Measurements from ENCODE around the gene CCDC51.
"Not testable (repeated sequence)": the region's sequence is repeated elsewhere in the genome, so short reads cannot be mapped to it uniquely, and the experiment has no call there.

Gene CCDC51

GRCh38 chr3:48439820-48440589, at the start of gene CCDC51, which contains the start of gene TMA7:
Gene CCDC51, minus strand, starts transcription at chr3:48440119. Its CDS starts 4,991 bp downstream, at chr3:48435128.
Gene TMA7, plus strand, starts transcription at chr3:48440257. Its CDS starts 40 bp downstream, at chr3:48440297.
- peak; percentile 90 to 93 for DNase-seq

GRCh38 chr3:48486952-48487351, 47.0 kb upstream of the CCDC51 start:
- DNase-seq: no peak

DNA sequence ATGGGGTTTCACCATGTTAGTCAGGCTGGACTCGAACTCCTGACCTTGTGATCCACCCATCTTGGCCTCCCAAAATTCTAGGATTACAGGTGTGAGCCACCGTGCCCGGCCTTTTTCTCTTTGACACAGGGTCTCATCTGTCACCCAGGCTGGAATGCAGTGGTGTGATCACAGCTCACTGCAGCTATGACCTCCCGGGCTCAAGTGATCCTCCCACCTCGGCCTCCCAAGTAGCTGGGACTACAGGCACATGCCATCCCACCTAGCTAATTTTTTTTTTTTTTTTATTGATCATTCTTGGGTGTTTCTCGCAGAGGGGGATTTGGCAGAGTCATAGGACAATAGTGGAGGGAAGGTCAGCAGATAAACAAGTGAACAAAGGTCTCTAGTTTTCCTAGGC, 42.9 kb upstream of the CCDC51 start:
- not testable (repeated sequence) for DNase-seq

GRCh38 chr3:48480891-48481290, 41.0 kb upstream of the CCDC51 start:
- not testable (repeated sequence) for DNase-seq

DNA sequence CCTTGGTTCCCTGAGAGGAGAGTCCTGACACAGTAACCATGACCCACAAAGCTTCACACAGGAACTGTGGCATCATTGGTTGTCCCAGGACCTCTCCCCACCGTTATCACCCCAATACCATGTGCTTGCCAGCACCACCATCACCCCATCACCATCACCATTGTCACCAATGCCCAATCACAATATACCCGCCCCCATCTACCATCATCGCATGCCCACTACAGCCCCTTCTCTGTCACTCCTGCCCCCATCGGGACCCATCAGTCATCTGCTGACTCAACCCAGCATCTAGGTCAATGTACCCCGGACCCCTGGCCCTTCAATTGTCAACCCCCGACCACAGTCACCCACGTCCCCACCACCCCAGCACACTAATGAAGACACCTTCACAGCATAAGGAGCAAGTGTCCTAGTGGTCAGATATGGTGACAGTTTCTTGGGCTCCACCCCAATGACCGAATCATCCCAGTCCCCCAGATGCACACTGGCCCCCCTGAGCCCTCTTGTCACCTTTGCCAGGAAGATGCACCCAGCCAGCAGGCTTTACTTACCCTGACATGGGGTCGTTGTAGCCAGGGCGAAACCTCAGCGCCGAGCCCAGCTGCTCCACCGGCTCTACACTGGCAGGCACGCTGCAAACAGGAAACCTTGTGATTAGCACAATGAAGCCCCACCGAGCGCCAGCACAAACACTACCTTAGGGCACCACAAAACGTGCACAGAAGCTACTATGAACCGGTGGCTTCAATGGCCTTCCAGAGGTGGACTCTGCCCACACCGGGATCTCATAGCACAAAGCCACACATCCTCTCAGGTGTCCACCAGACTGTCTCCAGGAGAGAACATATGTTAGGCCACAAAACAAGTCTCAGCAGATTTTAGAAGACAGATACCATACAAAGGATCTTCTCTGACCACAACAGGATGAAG, 39.0 kb upstream of the CCDC51 start:
- no peak for DNase-seq

GRCh38 chr3:48477959-48478520, 38.1 kb upstream of the CCDC51 start:
- DNase-seq: no peak

GRCh38 chr3:48476426-48477053, 36.6 kb upstream of the CCDC51 start:
- no peak for DNase-seq

GRCh38 chr3:48475188-48475587, 35.3 kb upstream of the CCDC51 start:
- DNase-seq: no peak

DNA sequence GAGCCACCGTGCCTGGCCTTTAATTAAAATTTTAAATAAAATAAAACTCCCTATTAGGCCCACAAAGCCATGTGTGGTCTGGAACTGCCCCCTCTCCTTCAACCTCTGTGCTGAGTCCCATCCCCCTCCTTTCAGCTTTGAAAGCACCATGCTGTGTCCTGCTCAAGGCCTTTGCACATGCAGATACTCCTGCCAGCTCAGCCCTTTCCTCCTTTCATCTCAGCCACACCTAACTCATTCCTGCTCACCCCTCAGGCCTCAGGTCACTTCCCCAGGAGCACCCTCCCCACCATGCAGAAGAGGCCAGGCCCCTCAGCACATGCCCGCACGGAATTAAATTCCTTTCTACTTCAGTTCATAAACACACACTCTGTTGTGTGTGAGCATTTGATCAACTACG, 34.7 kb upstream of the CCDC51 start:
- DNase-seq: no peak

DNA sequence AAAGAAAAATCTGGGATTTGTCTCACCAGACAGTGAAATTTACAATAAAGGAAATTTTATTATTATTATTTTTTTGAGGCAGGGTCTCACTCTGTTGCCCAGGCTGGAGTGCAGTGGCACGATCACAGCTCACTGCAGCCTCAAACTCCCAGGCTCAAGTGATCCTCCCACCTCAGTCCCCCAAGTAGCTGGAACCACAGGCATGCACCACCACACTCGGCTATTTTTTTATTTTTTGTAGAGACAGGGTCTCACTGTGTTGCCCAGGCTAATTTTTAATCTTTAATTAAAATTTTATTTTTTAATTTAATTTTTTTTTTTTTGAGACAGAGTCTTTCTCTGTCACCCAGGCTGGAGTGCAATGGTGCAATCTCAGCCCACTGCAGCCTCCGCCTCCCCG, 34.1 kb upstream of the CCDC51 start:
- not testable (repeated sequence) for DNase-seq

- DNase-seq: no peak
These were observed 33.7 kb upstream of the CCDC51 start for GRCh38 chr3:48473617-48473952.

GRCh38 chr3:48472923-48473616, 33.2 kb upstream of the CCDC51 start:
- peak; percentile 16 to 46 for DNase-seq

GRCh38 chr3:48472673-48472922, 32.7 kb upstream of the CCDC51 start:
- DNase-seq: no peak

- no peak for DNase-seq
These were observed 30.4 kb upstream of the CCDC51 start for GRCh38 chr3:48470286-48470685.

DNA sequence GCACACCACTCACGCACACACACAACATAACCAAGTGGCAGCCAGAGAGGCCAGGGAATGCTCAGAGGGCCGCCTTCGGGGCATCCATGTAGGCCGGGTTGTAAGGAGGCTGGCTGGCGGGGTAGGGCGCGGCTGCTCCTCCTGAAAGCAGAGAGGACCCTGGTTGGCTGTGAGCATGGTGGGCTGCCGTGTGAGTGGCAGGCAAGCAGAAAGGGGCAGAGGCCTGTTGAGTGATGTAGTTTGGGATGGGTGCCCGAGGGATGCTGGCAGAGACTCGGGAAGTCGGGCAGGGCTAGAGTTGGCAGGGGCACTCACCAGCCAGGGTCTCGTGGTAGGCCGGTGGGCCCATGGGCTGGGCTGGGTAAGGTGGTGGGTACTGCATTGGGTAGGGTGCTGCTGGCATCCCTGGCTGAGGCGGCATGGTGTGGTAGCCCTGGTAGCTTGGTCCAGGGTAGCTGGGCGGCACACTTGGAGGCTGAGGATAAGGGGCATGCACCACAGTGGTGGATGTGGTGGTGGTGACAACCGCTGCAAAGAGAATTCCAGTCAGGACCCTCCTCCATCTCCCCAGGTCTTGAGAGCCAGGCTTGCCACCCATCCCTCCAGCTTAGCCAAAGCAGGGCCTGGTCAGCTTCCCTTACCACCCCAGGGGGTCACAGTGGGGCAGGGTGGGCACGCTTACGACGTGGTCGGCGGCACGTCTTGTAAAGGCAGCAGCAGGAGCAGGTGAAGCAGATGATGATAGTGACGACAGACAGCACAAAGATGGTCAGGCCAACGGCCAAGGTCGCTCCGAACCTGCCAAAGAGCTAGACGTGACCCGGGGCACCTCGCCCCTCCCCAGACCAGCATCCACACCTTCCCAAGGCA, 29.4 kb upstream of the CCDC51 start:
- no peak for DNase-seq

GRCh38 chr3:48468329-48468731, 28.4 kb upstream of the CCDC51 start:
- DNase-seq: no peak

GRCh38 chr3:48467473-48468267, 27.8 kb upstream of the CCDC51 start:
- DNase-seq: no peak

- no peak for DNase-seq
These were observed 27.2 kb upstream of the CCDC51 start for GRCh38 chr3:48467110-48467454.

- DNase-seq: no peak
These were observed 26.6 kb upstream of the CCDC51 start for GRCh38 chr3:48466386-48467109.
